GM23338 (cell line): ENCODE results near the gene SLC16A12. TPM values are rescaled to one million over a fixed set of nuclear protein-coding genes. Genes with fewer than 3 reads are reported as not detected.

Source experiments
- ATAC-seq: fragments of 200-7000 bp; cut with Tn5 transposase; 3 replicates; pipeline ENCODE4 v1.9.1; 2020
- DNase-seq: peaks from one replicate; pipeline ENCODE4 v3.0.0-alpha.2; 2015; ENCODE audit warnings: low spot score
- H2AFZ ChIP-seq: fragments of 200-600 bp; sonication (generic); 2 replicates; pipeline ENCODE4 v1.8.0; 2016; ENCODE audit warnings: antibody characterized with exemption, mild to moderate bottlenecking, moderate library complexity
- H3F3A ChIP-seq: fragments of 200-600 bp; sonication (generic); replicated peaks from 2 replicates; pipeline ENCODE4 v1.8.0; 2017; ENCODE audit warnings: antibody characterized with exemption, mixed run types, low read depth
- H3K27ac ChIP-seq: fragments of 200-600 bp; sonication (generic); 2 replicates; pipeline ENCODE4 v1.6.1; 2016; ENCODE audit warnings: low read depth
- H3K27me3 ChIP-seq: fragments of 200-600 bp; sonication (generic); 2 replicates; pipeline ENCODE4 v1.8.0; 2016; ENCODE audit warnings: mild to moderate bottlenecking, mixed run types, moderate library complexity; ENCODE audit not compliant: insufficient read depth
- H3K36me3 ChIP-seq: fragments of 200-600 bp; sonication (generic); 2 replicates; pipeline ENCODE4 v1.8.0; 2016; ENCODE audit warnings: mild to moderate bottlenecking; ENCODE audit not compliant: insufficient read depth
- H3K4me1 ChIP-seq: fragments of 200-600 bp; sonication (generic); 2 replicates; pipeline ENCODE4 v1.8.0; 2016; ENCODE audit warnings: mild to moderate bottlenecking, moderate library complexity; ENCODE audit not compliant: insufficient read depth
- H3K4me2 ChIP-seq: fragments of 200-600 bp; sonication (generic); 2 replicates; pipeline ENCODE4 v1.7.1; 2017; ENCODE audit warnings: mixed run types
- H3K4me3 ChIP-seq: fragments of 200-600 bp; sonication (generic); 2 replicates; pipeline ENCODE4 v1.6.1; 2016; ENCODE audit warnings: mixed run types
- H3K79me2 ChIP-seq: fragments of 200-600 bp; sonication (generic); replicated peaks from 2 replicates; pipeline ENCODE4 v1.8.0; 2017; ENCODE audit warnings: mild to moderate bottlenecking; ENCODE audit not compliant: insufficient read depth
- H3K9me2 ChIP-seq: fragments of 200-600 bp; sonication (generic); 2 replicates; pipeline ENCODE4 v1.8.0; 2017; ENCODE audit not compliant: insufficient read depth
- H4K20me1 ChIP-seq: fragments of 200-600 bp; sonication (generic); replicated peaks from 2 replicates; pipeline ENCODE4 v1.8.0; 2017; ENCODE audit warnings: mild to moderate bottlenecking; ENCODE audit not compliant: insufficient read depth
- H3K27ac Mint-ChIP-seq: 2 replicates; pipeline ENCODE4 v1.8.0; 2020; ENCODE audit warnings: inconsistent platforms, mild to moderate bottlenecking, moderate library complexity, mixed read lengths
- H3K27me3 Mint-ChIP-seq: 3 replicates; pipeline ENCODE4 v1.8.0; 2022; ENCODE audit warnings: low read depth, mild to moderate bottlenecking, moderate library complexity, mixed read lengths, inconsistent platforms; ENCODE audit not compliant: insufficient read depth, poor library complexity
- H3K36me3 Mint-ChIP-seq: 3 replicates; pipeline ENCODE4 v1.8.0; 2021; ENCODE audit warnings: low read depth, mild to moderate bottlenecking, inconsistent platforms, moderate library complexity, mixed read lengths
- H3K4me1 Mint-ChIP-seq: 3 replicates; pipeline ENCODE4 v1.8.0; 2020; ENCODE audit warnings: mild to moderate bottlenecking, inconsistent platforms, mixed read lengths
- H3K4me3 Mint-ChIP-seq: 3 replicates; pipeline ENCODE4 v1.8.0; 2021; ENCODE audit warnings: moderate library complexity, mild to moderate bottlenecking, inconsistent platforms, mixed read lengths
- H3K9me3 Mint-ChIP-seq: 3 replicates; pipeline ENCODE4 v1.8.0; 2020; ENCODE audit warnings: moderate library complexity, mild to moderate bottlenecking, inconsistent platforms, mixed read lengths
- CREB1 ChIP-seq: fragments of 250-450 bp; sonication (Bioruptor Pico); IDR thresholded peaks from 2 replicates; pipeline ENCODE4 v1.5.0; 2020; ENCODE audit warnings: low read depth, mild to moderate bottlenecking, moderate library complexity
- EZH2 ChIP-seq: fragments of 200-600 bp; sonication (generic); IDR thresholded peaks from one replicate; pipeline ENCODE4 v1.8.0; 2017; ENCODE audit warnings: antibody characterized with exemption, mild to moderate bottlenecking, low read depth; ENCODE audit not compliant: unreplicated experiment
- EZH2phosphoT487 ChIP-seq: fragments of 200-600 bp; sonication (generic); IDR thresholded peaks from one replicate; pipeline ENCODE4 v1.8.1; 2018; ENCODE audit warnings: antibody characterized with exemption; ENCODE audit not compliant: unreplicated experiment
- JUNB ChIP-seq: IDR thresholded peaks from one replicate; pipeline ENCODE4 v1.6.1; 2016; ENCODE audit warnings: antibody characterized with exemption; ENCODE audit not compliant: unreplicated experiment
- NANOG ChIP-seq: IDR thresholded peaks from 2 replicates; pipeline ENCODE4 v1.6.1; 2016; ENCODE audit warnings: antibody characterized with exemption, borderline replicate concordance
- POLR2AphosphoS5 ChIP-seq: IDR thresholded peaks from 2 replicates; pipeline ENCODE4 v1.6.1; 2016; ENCODE audit warnings: antibody characterized with exemption, low read depth
- STAT1 ChIP-seq: IDR thresholded peaks from one replicate; pipeline ENCODE4 v1.6.1; 2016; ENCODE audit warnings: antibody characterized with exemption; ENCODE audit not compliant: unreplicated experiment
- ZNF114 ChIP-seq: fragments of 250-450 bp; sonication (Bioruptor Pico); IDR thresholded peaks from 2 replicates; pipeline ENCODE4 v1.5.0; 2020; ENCODE audit warnings: mild to moderate bottlenecking, moderate library complexity
- ZNF331 ChIP-seq: fragments of 250-450 bp; sonication (Bioruptor Pico); IDR thresholded peaks from 2 replicates; pipeline ENCODE4 v1.5.0; 2020; ENCODE audit warnings: low read depth, mild to moderate bottlenecking, moderate library complexity
- polyA plus RNA-seq: library from polyadenylated mRNA; unstranded; fragments of >200 nt; fragmentation: Nextera tagmentation; extraction: Ambion mirVana; gene quantifications from 2 replicates; pipeline ENCODE4 v1.2.1, GENCODE V29; 2016
- total RNA-seq: library from RNA; depleted of rRNA; stranded (reverse); fragments of >200 nt; shearing (Covaris generic); gene quantifications from 2 replicates; pipeline ENCODE4 v1.2.3, GENCODE V29; 2014
- TF ChIP-seq, protein P1 (sequence below): IDR thresholded peaks from one replicate; pipeline ENCODE4 v1.6.1; 2018; ENCODE audit warnings: antibody characterized with exemption; ENCODE audit not compliant: unreplicated experiment
- TF ChIP-seq, protein P2 (sequence below): IDR thresholded peaks from 2 replicates; pipeline ENCODE4 v1.6.1; 2016; ENCODE audit warnings: antibody characterized with exemption
- TF ChIP-seq, protein P3 (sequence below), 2 experiments: fragments of 200-600 bp in 1 of 2; sonication (generic) in 1 of 2; conservative IDR thresholded peaks; 2 replicates each; pipeline versions ENCODE4 v1.5.1 to v1.6.1; 2016 to 2017; ENCODE audit warnings: antibody characterized with exemption in 2 of 2, low read depth in 2 of 2, mild to moderate bottlenecking in 2 of 2, moderate library complexity in 1 of 2
- TF ChIP-seq, protein P4 (sequence below): fragments of 250-450 bp; sonication (Bioruptor Pico); IDR thresholded peaks from 2 replicates; pipeline ENCODE4 v1.5.0; 2020; ENCODE audit warnings: mild to moderate bottlenecking, moderate library complexity

SLC16A12 gene
- total and polyA plus RNA-seq, 2 experiments from 2014 or later, result 0.84 to 2.0 TPM

DNA sequence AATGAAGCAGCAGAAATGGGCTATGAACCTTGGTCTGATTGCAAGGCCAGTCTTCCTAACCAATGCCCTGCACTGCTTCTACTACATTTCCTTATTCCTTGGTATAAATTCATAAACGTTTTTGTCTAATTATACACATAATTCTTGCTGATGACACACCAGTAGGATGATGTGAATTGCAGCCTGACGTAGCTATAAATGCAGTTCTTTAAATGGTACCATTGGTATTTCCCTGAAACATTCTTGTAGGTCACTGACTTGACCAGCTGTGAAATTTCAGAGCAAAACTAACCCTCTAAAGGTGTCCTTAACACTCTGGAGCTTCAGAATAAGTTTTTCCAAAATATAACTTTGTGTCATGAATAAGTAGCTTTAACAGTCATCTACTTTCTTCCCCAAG, 70.2 kb downstream of the SLC16A12 start:
- no peaks in the 10 kb centered on the region for H3K9me2 ChIP-seq
- Mint-ChIP-seq H3K4me1 (no peaks in the 10 kb centered on the region), H3K9me3 (no peaks in the 10 kb centered on the region), H3K4me3 (no peak overlapping the region), H3K27me3 (no peaks in the 10 kb centered on the region), H3K36me3 (no peaks in the 10 kb centered on the region), H3K27ac (no peak overlapping the region)
- no peaks in the 10 kb centered on the region for H4K20me1 ChIP-seq
- ATAC-seq (no peak), DNase-seq (no peak)
- H3K4me2 ChIP-seq, result no peak overlapping the region
- TF ChIP-seq, protein P1, sequence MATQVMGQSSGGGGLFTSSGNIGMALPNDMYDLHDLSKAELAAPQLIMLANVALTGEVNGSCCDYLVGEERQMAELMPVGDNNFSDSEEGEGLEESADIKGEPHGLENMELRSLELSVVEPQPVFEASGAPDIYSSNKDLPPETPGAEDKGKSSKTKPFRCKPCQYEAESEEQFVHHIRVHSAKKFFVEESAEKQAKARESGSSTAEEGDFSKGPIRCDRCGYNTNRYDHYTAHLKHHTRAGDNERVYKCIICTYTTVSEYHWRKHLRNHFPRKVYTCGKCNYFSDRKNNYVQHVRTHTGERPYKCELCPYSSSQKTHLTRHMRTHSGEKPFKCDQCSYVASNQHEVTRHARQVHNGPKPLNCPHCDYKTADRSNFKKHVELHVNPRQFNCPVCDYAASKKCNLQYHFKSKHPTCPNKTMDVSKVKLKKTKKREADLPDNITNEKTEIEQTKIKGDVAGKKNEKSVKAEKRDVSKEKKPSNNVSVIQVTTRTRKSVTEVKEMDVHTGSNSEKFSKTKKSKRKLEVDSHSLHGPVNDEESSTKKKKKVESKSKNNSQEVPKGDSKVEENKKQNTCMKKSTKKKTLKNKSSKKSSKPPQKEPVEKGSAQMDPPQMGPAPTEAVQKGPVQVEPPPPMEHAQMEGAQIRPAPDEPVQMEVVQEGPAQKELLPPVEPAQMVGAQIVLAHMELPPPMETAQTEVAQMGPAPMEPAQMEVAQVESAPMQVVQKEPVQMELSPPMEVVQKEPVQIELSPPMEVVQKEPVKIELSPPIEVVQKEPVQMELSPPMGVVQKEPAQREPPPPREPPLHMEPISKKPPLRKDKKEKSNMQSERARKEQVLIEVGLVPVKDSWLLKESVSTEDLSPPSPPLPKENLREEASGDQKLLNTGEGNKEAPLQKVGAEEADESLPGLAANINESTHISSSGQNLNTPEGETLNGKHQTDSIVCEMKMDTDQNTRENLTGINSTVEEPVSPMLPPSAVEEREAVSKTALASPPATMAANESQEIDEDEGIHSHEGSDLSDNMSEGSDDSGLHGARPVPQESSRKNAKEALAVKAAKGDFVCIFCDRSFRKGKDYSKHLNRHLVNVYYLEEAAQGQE, result no peak
- TF ChIP-seq EZH2phosphoT487 (no peak), ZNF331 (no peak), NANOG (no peak), ZNF114 (CRISPR knock-in tag) (no peak), POLR2AphosphoS5 (no peak), JUNB (no peak), CREB1 (no peak), EZH2 (no peak), STAT1 (no peak)
- TF ChIP-seq, protein P2, sequence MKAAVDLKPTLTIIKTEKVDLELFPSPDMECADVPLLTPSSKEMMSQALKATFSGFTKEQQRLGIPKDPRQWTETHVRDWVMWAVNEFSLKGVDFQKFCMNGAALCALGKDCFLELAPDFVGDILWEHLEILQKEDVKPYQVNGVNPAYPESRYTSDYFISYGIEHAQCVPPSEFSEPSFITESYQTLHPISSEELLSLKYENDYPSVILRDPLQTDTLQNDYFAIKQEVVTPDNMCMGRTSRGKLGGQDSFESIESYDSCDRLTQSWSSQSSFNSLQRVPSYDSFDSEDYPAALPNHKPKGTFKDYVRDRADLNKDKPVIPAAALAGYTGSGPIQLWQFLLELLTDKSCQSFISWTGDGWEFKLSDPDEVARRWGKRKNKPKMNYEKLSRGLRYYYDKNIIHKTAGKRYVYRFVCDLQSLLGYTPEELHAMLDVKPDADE, result no peak
- TF ChIP-seq, protein P3, sequence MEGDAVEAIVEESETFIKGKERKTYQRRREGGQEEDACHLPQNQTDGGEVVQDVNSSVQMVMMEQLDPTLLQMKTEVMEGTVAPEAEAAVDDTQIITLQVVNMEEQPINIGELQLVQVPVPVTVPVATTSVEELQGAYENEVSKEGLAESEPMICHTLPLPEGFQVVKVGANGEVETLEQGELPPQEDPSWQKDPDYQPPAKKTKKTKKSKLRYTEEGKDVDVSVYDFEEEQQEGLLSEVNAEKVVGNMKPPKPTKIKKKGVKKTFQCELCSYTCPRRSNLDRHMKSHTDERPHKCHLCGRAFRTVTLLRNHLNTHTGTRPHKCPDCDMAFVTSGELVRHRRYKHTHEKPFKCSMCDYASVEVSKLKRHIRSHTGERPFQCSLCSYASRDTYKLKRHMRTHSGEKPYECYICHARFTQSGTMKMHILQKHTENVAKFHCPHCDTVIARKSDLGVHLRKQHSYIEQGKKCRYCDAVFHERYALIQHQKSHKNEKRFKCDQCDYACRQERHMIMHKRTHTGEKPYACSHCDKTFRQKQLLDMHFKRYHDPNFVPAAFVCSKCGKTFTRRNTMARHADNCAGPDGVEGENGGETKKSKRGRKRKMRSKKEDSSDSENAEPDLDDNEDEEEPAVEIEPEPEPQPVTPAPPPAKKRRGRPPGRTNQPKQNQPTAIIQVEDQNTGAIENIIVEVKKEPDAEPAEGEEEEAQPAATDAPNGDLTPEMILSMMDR (conservative IDR thresholded peaks at IDR 0.05; ENCODE audit: low read depth in 2 of 2), result no peak
- TF ChIP-seq, protein P4, sequence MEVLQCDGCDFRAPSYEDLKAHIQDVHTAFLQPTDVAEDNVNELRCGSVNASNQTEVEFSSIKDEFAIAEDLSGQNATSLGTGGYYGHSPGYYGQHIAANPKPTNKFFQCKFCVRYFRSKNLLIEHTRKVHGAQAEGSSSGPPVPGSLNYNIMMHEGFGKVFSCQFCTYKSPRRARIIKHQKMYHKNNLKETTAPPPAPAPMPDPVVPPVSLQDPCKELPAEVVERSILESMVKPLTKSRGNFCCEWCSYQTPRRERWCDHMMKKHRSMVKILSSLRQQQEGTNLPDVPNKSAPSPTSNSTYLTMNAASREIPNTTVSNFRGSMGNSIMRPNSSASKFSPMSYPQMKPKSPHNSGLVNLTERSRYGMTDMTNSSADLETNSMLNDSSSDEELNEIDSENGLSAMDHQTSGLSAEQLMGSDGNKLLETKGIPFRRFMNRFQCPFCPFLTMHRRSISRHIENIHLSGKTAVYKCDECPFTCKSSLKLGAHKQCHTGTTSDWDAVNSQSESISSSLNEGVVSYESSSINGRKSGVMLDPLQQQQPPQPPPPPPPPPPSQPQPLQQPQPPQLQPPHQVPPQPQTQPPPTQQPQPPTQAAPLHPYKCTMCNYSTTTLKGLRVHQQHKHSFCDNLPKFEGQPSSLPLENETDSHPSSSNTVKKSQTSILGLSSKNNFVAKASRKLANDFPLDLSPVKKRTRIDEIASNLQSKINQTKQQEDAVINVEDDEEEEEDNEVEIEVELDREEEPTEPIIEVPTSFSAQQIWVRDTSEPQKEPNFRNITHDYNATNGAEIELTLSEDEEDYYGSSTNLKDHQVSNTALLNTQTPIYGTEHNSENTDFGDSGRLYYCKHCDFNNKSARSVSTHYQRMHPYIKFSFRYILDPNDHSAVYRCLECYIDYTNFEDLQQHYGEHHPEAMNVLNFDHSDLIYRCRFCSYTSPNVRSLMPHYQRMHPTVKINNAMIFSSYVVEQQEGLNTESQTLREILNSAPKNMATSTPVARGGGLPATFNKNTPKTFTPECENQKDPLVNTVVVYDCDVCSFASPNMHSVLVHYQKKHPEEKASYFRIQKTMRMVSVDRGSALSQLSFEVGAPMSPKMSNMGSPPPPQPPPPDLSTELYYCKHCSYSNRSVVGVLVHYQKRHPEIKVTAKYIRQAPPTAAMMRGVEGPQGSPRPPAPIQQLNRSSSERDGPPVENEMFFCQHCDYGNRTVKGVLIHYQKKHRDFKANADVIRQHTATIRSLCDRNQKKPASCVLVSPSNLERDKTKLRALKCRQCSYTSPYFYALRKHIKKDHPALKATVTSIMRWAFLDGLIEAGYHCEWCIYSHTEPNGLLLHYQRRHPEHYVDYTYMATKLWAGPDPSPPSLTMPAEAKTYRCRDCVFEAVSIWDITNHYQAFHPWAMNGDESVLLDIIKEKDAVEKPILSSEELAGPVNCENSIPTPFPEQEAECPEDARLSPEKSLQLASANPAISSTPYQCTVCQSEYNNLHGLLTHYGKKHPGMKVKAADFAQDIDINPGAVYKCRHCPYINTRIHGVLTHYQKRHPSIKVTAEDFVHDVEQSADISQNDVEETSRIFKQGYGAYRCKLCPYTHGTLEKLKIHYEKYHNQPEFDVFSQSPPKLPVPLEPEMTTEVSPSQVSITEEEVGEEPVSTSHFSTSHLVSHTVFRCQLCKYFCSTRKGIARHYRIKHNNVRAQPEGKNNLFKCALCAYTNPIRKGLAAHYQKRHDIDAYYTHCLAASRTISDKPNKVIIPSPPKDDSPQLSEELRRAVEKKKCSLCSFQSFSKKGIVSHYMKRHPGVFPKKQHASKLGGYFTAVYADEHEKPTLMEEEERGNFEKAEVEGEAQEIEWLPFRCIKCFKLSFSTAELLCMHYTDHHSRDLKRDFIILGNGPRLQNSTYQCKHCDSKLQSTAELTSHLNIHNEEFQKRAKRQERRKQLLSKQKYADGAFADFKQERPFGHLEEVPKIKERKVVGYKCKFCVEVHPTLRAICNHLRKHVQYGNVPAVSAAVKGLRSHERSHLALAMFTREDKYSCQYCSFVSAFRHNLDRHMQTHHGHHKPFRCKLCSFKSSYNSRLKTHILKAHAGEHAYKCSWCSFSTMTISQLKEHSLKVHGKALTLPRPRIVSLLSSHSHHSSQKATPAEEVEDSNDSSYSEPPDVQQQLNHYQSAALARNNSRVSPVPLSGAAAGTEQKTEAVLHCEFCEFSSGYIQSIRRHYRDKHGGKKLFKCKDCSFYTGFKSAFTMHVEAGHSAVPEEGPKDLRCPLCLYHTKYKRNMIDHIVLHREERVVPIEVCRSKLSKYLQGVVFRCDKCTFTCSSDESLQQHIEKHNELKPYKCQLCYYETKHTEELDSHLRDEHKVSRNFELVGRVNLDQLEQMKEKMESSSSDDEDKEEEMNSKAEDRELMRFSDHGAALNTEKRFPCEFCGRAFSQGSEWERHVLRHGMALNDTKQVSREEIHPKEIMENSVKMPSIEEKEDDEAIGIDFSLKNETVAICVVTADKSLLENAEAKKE (CRISPR knock-in tag), result no peak
- H3F3A ChIP-seq, result no peaks in the 10 kb centered on the region
- no peak overlapping the region for H3K4me3 ChIP-seq
- no peaks in the 10 kb centered on the region for H3K79me2 ChIP-seq
- H2AFZ ChIP-seq, result no peak overlapping the region
- H3K27ac ChIP-seq, result no peak overlapping the region
- H3K4me1 ChIP-seq, result no peaks in the 10 kb centered on the region
- no peaks in the 10 kb centered on the region for H3K27me3 ChIP-seq
- no peaks in the 10 kb centered on the region for H3K36me3 ChIP-seq
